GM19372 (cell line): ENCODE measurements around the gene B4GALNT2.
"Not testable (repeated sequence)": the region's sequence is repeated elsewhere in the genome, so short reads cannot be mapped to it uniquely, and the experiment has no call there.

Experiments
- ATAC-seq: cut with Tn5 transposase; IDR thresholded peaks from one replicate; pipeline ENCODE4 v1.9.1; 2021; ENCODE audit warnings: mild to moderate bottlenecking, low read depth, moderate library complexity; ENCODE audit not compliant: unreplicated experiment

The B4GALNT2 gene

GRCh38 chr17:49132699-49133364 lies at the start of gene B4GALNT2:
Gene B4GALNT2, plus strand, starts transcription at chr17:49132769. Its CDS starts 24 bp downstream, at chr17:49132793.
- no peak for ATAC-seq

GRCh38 chr17:49085046-49085445 lies 47.5 kb upstream of the B4GALNT2 start:
- ATAC-seq, result not testable (repeated sequence)

- ATAC-seq, result no peak
Observed at GRCh38 chr17:49085565-49086315, 46.8 kb upstream of the B4GALNT2 start.

- ATAC-seq, result no peak
Observed at GRCh38 chr17:49086316-49086605, 46.3 kb upstream of the B4GALNT2 start.

GRCh38 chr17:49086649-49087048 lies 45.9 kb upstream of the B4GALNT2 start:
- ATAC-seq, result no peak

- ATAC-seq, result no peak
Observed at GRCh38 chr17:49089094-49089493, 43.5 kb upstream of the B4GALNT2 start.

GRCh38 chr17:49090878-49091594 lies 41.5 kb upstream of the B4GALNT2 start:
- ATAC-seq, result no peak

- ATAC-seq, result no peak
Observed at GRCh38 chr17:49093131-49093530, 39.4 kb upstream of the B4GALNT2 start.

GRCh38 chr17:49100601-49101000 lies 32.0 kb upstream of the B4GALNT2 start:
- no peak for ATAC-seq

- ATAC-seq, result no peak
Observed at GRCh38 chr17:49101054-49101534, 31.5 kb upstream of the B4GALNT2 start.

GRCh38 chr17:49103360-49103759 lies 29.2 kb upstream of the B4GALNT2 start:
- not testable (repeated sequence) for ATAC-seq

- no peak for ATAC-seq
Observed at GRCh38 chr17:49104511-49105074, 28.0 kb upstream of the B4GALNT2 start.

GRCh38 chr17:49106321-49107210 lies 26.0 kb upstream of the B4GALNT2 start:
- ATAC-seq, result no peak

- ATAC-seq, result no peak
Observed at GRCh38 chr17:49107211-49107557, 25.4 kb upstream of the B4GALNT2 start.

- no peak for ATAC-seq
Observed at GRCh38 chr17:49108318-49108717, 24.3 kb upstream of the B4GALNT2 start.

- ATAC-seq, result no peak
Observed at GRCh38 chr17:49110509-49110908, 22.1 kb upstream of the B4GALNT2 start.

GRCh38 chr17:49111934-49112333 lies 20.6 kb upstream of the B4GALNT2 start:
- ATAC-seq, result no peak

- no peak for ATAC-seq
Observed at GRCh38 chr17:49112936-49113335, 19.6 kb upstream of the B4GALNT2 start.

GRCh38 chr17:49114703-49115102 lies 17.9 kb upstream of the B4GALNT2 start:
- ATAC-seq, result no peak

GRCh38 chr17:49117587-49118230 lies 14.9 kb upstream of the B4GALNT2 start:
- no peak for ATAC-seq
